ENCODE data around the gene TSPAN15.
A peak's percentile ranks its signal among the peaks of the same experiment; 100 is the strongest.

TSPAN15 gene

DNA sequence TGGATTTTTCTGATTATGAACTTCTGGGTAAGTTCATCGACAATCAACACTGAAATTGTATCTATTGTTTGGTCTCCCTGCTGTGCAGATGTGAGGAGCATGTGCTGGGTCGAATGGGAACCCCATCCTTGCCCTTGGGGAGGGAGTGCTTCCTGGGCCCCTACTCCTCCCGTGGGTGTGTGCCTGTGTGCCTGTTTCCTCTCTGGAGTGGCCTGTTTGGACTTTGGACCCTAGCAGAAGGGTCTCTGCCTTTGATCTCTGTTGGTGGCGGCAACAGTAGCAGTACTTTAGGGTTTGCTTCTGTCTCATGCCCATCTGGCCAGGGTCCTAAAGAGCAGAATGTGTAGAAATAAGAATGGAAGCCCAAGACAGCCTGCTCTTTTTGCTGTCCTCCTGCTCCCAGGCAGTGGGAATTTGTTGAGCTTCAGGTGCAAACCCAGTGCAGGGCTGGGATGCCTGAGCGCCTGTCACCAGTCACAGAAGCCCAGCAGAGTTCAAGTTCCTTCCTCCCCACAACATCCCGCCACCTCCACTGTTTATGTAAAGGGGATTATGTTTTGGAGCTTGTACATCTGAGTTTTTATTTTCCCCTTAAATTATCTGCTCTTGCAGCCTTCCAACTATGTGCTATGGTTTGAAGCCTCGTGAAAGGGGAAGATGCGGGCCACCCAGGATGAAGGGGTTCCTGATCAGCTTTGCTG lies 33.1 kb upstream of the TSPAN15 start:
- DNase-seq = no peak

DNA sequence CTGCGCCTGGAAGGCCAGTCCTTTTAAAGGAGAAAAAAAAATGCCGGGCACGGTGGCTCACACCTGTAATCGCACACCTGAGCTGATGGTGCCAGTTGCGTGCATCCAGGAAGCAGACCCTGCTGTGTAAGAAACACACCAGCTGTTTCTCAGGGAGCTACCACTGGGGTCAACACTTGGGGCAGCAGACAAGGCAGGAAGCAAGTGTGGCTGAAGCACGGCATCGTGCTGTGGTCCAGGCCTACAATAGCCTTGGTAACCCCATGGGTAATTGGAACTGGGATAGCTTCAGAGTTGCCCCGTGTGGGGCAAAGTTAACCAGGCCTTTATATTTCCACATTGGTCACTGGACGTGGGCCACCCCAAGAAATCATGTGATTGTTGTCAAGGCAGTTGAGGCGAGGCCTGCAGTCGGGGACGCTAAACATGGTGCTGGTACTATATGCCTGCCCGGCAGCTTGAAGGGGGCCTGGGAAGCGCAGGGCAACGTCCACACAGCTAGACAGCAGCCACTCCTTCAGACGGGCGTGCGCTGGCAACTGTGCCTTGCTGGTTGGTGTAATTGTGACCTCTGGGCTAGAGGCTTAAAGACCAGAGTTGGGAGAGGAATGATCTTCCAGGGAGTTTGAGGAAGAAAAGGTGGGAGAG lies 32.0 kb upstream of the TSPAN15 start:
- no peak for DNase-seq

DNA sequence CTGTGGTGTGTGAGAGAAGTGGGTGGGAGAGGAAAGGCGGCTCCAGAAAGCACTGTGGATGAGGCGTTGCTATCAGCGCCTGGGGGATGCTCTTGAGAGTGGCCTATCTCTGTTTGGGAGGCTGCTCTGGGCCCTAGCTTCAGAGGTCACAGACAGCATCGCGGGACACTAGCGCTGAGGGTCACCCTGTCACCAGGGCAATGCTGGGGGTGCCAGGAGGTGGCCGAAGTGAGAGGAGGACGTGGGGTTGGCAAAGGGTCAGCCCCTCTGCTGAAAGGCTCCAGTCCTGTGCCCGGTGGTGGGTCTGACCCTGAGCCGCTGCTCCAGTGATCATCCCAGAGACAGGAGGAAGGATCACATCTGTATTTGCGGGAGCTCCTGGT lies 31.5 kb upstream of the TSPAN15 start:
- no peak for DNase-seq

DNA sequence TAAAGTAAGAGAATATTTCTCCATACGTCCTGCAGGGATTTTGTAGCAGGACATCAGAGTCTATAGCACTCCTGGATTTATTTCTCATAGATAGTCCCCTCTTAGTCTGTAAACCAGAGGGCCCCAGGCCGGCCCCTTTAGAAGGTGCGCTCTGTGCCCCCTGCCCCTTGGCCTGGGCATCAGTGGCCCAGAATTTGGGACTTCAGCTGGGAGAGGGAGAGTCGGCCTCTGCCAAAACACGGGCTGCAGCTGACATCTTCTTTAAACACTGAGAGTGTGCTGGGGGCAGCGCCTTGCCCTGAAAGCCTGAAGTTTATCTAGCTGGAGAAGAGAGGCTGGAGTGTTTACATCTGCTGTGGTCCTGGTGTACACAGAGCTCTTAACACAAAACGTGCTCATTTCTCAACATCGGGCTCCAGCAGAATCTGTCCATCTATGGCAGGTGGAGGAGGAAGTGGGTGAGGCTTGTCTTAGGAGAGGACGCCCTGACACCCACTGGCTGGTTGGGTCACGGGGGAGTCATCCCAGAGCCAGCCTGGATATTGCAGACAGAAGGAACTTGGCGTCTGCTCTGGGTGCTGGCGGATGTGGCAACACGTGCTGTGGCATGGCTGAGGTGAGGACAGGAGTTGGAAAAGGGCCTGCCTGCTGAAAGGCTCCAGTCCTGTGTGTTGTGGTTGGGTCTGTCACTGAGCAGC lies 29.5 kb upstream of the TSPAN15 start:
- no peak for DNase-seq

DNA sequence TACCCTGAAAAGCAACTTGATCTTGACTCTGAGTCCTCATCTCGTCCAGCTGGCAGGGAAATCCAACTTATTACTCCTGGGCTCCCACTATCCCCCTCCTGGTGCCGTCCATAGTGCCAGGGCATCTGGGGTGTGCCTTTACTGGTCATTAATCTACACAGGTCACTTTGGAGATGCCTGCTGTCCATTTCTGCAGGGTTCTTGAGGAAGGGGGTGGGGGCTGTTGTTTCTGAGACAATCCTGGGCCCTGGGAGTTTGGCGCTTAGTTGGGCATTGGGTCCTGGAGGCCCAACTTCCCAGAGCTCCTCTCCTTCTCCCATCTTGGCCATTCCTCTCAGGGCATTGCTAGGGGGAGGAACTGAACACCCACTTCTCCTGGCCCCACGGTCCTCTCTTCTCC lies 28.6 kb upstream of the TSPAN15 start:
- DNase-seq = no peak

DNA sequence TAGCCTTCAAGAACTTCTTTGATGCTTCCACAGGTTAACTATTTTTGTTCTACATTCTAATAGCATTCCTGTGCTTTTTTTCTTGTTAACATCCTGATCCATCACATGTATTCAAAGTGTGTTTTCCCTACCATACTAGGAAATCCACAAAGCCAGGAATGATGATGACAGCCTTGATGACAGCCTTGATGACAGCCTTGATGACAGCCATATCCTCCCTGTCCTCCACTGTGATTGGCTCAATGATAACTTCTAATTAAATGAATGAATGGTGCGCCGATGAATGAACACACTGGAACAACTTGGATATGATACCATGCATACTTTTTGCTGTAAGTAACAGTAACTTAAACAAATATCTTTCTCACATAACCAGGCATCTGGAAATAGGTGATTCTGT lies 26.2 kb upstream of the TSPAN15 start:
- no peak for DNase-seq

DNA sequence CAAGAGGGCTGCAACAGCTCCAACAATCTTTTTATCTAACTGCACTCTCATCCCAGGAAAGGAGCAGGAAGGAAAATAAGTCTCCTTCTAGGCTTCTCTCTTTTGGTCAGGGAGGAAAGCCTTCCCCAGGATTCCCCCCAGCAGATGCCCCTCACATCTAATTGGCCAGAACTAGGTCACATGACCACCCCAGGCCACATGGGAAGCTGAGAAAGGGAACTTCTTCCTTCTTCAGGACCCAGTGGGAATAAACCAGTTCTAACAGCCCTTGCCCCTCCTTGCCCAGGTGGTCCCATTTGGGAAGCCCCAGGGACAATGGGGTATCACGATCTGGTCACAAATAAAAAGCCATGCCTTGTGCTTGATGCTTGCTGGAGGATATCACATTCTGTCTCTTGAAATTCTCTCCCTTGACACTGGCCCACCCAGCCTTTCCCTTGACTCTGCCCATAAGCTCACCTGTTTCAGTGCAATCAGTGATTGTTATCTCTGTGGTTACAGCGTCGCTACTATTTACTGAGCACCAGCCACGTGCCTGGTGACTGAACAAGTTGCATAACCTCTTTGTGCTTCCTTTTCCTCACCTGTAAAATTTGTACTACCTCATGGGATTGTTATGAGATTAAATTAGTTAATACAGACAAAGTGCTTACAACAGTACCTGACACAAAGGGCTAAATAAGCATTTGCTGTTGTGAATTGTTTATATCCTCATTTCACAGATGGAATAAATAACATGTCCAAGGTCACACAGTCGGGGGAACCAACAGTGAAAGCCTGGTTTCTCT lies 25.6 kb upstream of the TSPAN15 start:
- DNase-seq = peak; percentile 53

DNA sequence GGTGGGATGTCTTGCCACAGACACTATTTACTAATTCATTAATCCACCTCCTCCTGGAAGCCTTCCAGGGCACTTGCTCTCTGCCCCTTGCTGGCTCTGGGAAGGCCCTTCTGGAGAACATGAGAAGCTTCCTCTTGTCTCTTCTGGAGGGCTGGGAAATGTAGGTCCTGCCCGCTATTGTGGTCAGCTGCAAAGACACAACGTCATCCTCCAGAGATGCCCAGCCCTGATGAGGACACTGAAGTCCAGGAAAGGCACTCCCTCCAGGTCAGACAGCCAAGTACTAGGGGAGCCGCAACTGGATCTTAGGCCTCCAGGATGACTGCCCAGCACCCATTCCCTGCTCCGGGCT lies 24.9 kb upstream of the TSPAN15 start:
- DNase-seq = no peak

DNA sequence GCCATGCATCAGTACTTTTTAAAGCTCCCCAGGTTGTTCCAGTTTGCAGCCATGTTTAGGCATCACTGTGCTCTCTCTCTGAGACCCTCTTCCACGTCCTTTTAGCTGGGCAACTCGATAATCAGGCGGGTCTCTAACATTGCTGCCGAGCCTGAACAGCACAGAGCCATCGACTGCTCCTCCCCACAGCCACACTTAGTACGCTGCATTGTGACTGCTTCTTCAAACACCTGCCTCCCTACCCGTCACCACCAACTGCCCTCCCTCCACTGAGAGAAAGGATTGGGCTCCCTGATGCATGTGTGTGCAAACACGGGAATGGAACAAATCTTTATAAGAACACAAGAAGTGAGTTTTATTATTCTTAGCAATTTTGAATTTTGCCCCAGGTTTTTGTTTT lies 23.1 kb upstream of the TSPAN15 start:
- DNase-seq = no peak

DNA sequence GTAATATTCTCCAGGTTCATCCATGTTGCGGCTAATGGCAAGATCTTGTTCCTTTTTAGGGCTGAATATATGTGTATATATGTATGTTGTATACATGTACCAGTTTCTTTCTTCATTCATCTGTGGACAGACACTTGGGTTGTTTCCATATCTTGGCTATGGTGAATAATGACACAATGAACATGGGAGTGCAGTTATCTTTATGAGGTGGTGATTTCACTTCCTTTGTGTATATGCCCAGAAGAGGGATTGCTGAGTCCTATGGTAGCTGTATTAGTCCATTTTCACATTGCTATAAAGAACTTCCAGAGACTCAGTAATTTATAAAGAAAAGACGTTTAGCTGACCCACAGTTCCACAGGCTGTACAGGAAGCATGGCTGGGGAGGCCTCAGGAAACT lies 17.1 kb upstream of the TSPAN15 start:
- no peak for DNase-seq

DNA sequence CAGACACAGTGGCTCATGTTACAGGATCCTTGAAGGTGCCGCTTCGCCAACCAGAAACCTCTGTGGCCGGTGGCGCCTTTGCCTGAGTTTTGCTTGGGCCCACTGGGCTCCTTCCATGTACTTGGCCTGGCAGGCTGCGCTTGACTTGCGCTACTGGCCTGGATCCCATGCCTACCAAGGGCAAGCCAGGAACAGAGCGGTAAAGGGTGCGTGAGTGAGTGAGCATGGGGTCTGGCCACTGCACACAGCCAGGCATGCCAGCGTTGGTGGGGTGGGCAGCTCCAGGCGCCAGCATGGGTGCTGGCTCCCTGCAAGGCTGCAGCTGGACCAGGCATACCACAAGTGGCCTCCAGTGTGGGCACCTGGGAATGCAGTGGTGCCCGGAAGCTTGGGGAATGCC lies 16.3 kb upstream of the TSPAN15 start:
- no peak for DNase-seq

DNA sequence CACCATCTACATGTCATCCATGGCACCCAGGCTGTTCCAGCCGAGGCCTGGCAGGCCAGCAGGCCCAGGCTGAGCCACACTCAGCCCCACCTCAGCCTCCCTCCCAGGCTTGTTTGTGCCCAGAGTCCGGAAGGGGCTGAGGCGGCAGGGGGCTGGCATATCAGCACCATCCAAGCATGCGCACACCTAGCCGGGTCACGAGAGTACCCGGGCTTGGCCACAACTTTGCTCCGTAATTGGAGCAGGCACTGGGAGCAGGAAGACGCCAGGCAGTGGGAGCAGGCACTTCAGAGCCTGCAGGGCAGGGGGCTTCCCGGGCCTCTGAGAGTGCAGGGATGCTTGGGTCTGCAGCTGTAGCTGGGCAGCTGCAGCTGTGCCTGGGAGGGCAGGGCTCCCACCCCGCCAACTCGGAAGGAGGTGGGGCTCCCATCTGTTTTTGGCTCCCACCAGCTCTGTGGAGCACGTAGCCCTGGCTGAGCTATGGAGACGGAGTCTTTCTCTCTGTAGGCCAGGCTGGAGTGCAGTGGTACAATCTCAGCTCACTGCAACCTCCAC lies 15.2 kb upstream of the TSPAN15 start:
- no peak for DNase-seq

DNA sequence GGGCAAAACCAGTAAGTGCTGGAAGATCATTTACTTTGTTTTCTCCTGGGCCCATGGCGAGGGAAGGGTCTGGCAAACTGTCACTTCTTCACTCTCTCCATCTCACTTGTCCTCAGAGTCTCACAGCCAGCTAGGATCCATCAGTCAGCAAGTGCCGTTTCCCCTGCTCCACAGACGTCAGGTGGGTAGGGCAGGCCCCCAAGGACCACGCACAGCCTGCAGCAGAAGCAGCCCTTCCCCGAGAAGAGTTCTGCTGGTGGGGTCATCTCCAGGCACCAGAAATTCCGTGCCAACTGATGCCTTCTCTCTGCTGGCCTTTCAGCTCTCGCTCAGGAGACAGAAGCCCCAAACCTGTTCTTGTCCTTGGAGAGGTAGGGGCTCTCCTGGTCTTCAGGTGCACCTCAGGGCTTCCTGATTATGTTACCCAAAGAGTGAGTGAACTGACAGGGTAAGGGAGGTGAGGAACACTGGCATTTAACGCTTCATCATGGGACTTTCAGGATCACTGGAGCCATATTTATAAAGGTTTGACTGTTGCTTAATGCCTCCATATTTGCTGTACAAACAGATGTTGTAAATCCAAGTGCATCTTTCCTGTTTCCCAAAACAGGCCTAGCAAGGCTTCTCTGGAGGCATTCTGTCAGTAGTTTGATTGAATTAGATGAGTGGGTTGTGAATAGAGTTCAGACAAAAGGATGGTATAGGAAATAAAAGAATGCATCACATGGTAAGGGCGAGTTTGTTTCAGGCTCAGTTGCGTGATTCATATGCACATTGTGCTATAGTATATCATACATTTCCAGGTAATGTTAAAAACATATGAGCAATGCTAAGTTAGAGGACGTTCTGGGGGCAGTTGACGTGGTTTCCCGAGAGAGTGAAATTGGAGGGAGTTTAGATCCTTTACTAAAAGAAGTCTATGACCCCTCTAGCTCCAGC lies 13.7 kb upstream of the TSPAN15 start:
- DNase-seq = no peak

DNA sequence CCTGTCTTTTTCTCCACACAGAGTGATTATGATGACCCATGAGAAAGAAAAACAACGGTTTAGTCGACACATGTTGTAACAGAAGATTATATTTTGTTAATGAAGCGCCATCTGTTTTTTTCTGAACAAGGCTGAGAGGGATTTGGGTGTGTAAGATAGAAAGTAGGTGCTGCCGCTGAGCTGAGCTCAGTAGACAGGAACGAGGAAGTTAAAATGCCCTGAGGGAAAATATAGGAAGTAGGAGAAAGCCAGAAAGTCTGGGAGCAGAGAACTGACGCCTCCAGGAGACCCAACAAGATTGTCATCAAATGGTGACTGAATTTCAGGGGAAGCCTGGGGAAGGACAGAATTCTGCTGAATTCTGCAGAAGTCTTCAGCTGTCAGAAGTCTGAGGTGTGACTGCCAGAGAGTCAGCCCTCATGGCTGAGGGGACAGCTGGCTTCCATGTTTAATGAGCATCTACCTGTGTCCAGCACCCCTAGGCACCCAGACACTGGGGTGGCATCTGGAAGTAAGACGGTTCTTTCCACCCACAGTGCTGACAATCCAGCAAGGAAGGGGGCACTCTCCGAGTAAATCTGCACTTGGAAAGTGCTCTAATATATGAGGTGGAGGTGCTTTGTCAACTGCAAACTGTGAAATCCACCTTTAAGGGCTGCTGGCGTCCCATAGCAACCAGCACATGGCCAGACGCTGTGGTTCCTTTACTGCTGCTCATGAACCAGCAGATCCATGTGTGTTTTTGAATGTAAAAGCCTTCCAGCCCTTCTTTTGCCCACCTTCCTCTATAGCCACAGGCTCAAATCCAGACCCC lies 12.5 kb upstream of the TSPAN15 start:
- no peak for DNase-seq

DNA sequence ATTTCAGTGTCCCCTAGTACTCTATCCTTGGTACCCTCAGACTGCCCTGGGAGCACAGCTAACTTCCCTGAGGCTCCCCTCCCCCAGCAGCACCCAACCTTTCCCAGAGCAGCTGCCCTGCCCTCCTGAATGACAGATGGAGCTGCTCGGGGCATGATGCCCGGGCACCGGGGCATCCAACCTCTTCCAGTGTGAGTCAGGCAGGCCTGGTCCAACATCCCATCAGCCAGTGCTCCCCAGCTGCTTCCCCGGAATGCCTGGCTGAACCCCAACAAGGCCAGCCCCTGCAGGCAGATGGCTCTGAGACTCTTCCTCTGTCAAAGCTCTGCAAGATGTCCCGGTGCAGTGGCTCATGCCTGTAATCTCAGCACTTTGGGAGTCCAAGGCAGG lies 11.9 kb upstream of the TSPAN15 start:
- DNase-seq = no peak

DNA sequence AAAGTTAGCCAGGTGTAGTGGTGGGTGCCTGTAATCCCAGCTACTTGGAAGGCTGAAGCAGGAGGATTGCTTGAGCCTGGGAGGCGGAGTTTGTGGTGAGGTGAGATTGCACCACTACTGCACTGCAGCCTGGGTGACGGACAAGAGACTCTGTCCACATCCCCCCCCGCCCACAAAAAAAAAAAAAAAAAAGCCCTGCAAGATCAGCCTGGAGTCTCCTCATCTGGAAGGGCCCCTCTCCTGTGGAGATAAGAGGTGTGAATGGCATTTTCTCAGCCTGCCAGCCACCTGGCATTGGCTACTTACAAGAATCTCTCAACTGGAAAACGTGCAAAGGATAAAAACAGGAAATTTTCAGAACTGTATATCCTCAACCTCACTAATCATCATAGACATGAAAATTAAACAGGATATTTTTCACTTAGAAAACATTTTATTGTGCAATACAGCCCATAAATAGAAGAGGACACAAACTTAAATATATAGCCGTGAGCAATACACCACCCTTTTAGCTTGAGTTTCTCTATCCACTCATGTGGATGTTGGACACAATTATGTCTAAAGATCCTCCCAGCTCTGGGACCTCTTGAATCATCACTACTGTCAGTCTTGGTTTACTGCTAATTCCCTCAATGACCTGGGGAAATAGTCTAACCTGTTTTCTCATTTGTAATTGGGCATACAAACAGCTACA lies 11.3 kb upstream of the TSPAN15 start:
- DNase-seq = no peak

DNA sequence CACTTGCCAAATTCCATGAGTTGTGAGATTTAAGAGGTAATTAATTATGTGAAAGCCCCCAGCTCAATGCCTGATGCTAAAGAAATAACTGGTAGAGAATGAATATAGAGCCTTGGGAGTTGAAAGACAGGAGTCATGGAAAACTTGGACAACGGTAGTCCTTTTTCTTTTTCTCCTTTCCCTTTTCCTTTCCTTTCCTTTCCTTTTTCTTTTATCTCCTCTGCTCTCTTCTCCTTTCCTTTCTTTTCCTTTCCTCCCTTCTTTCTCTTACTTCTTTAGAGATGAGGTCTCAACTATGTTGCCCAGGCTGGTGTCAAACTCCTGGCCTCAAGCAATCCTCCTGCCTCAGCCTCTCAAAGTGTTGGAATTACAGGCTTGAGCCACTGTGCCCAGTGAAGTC lies 7.9 kb upstream of the TSPAN15 start:
- no peak for DNase-seq

DNA sequence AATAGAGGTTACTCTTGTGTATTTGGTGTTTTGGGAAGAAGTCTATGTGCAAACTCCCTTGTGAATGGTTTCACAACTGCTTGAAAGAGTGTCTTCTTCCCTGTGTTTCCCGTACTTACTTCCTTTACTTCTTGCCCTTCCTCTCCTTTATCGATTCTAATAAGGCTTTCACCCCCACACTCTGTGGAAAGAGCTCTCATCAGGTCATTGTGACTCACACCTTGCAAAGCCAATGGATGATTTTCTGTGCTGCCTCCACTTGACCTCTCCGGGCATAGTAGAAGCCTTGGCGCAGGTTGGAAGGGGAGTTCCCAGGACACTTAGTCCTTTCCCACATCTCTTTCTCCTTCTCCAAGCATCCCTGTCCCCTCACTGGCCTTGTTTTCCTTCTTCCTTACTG lies 6.2 kb upstream of the TSPAN15 start:
- DNase-seq = no peak

DNA sequence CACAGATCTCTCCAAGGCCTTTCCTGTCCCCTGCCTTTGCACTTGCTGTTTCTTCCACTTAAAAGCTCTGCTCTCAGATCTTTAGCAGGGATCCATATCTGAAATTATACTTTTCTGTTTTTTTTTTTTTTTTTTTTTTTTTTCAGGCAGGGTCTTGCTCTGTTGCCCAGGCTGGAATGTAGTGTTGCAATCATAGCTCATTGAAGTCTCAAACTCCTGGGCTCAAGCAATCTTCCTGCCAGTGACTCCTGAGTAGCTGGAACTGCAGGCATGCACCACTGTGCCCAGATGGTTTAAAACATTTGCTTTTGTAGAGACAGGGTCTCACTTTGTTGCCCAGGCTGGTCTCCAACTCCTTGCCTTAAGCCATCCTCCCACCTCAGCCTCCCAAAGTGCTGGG lies 5.0 kb upstream of the TSPAN15 start:
- DNase-seq = no peak

DNA sequence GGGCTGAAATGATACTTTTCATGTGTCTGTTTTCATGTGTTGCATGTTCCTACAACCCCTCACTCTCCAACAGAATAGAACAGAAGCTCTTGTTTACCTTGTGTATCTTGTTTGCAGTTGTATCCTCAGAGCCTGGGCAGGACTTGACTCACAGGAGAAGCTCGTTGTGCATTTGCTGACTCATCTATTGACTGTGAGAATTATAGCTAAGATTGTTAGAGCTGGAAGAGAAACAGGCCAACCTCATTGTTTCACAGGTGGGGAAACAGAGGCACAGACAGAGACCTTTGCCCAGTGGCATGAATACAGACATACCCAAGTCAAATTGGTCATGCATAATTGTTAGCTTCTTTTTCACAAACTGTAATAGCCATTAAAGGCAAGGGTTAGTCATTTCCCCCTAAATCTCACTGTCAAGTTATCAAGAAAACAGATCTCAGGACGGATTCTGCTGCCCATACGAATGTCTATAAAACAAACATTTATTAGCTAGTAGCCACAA lies 4.6 kb upstream of the TSPAN15 start:
- no peak for DNase-seq

DNA sequence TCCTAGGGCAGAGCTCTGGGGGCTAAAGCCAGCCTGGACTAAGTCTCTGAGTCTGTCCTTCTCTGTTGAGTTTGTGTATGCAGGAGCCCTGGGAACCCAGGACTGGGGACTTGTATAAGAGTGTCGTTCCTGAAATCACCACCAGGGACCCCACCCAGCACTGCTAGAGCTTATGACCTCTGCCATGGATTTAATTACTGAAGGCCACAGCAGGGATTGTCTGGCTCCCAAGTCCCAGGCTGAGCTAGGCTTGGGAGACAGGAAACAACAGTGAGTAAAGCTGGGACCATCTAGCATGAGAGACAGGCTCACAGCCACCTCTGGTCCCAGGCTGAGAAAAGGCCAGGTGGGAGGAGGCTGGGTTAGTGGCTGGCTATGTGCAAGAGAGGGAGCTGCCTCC lies 1.4 kb upstream of the TSPAN15 start:
- no peak for DNase-seq

Data from CD4-positive, alpha-beta T cell treated with Interferon gamma for 1 hour (primary cell).